H9 (cell line): Measurements from ENCODE around the gene EHD2. TPM values are rescaled to one million over a fixed set of nuclear protein-coding genes. Genes with fewer than 3 reads are reported as not detected.

Experiments used
- DNase-seq: peaks from one replicate; pipeline ENCODE4 v3.0.0-alpha.2; 2017
- H2AFZ ChIP-seq: one replicate; pipeline ENCODE4 v1.6.1; 2013; ENCODE audit warnings: mild to moderate bottlenecking, low read length, control low read depth, moderate library complexity
- H2AK5ac ChIP-seq: 2 replicates; pipeline ENCODE4 v1.6.1; 2013; ENCODE audit warnings: low read length, control low read depth, mixed read lengths; ENCODE audit not compliant: insufficient read length
- H2BK120ac ChIP-seq: one replicate; pipeline ENCODE4 v1.6.1; 2013; ENCODE audit warnings: low read depth, mild to moderate bottlenecking, low read length, control low read depth, inconsistent platforms; ENCODE audit not compliant: poor library complexity, severe bottlenecking
- H2BK12ac ChIP-seq: 2 replicates; pipeline ENCODE4 v1.6.1; 2013; ENCODE audit warnings: low read length, control low read depth, mixed read lengths, low read depth; ENCODE audit not compliant: insufficient read length
- H2BK15ac ChIP-seq: 2 replicates; pipeline ENCODE4 v1.6.1; 2013; ENCODE audit warnings: low read depth, low read length, control low read depth
- H2BK20ac ChIP-seq: one replicate; pipeline ENCODE4 v1.6.1; 2013; ENCODE audit warnings: low read depth, mild to moderate bottlenecking, low read length, control low read depth, inconsistent platforms; ENCODE audit not compliant: poor library complexity, severe bottlenecking
- H2BK5ac ChIP-seq: 2 replicates; pipeline ENCODE4 v1.6.1; 2013; ENCODE audit warnings: low read length, control low read depth, mixed read lengths; ENCODE audit not compliant: insufficient read length
- H3K14ac ChIP-seq: 2 replicates; pipeline ENCODE4 v1.6.1; 2013; ENCODE audit warnings: low read length, control low read depth; ENCODE audit not compliant: insufficient read depth
- H3K18ac ChIP-seq: 2 replicates; pipeline ENCODE4 v1.6.1; 2013; ENCODE audit warnings: low read depth, mild to moderate bottlenecking, mixed read lengths, low read length, control low read depth; ENCODE audit not compliant: insufficient read length
- H3K23ac ChIP-seq: 2 replicates; pipeline ENCODE4 v1.6.1; 2013; ENCODE audit warnings: low read length, control low read depth, mixed read lengths, low read depth; ENCODE audit not compliant: insufficient read length
- H3K23me2 ChIP-seq: 2 replicates; pipeline ENCODE4 v1.6.1; 2013; ENCODE audit warnings: low read depth, mild to moderate bottlenecking, mixed read lengths, low read length, control low read depth; ENCODE audit not compliant: insufficient read length, poor library complexity, severe bottlenecking
- H3K27ac ChIP-seq: 2 replicates; pipeline ENCODE4 v1.5.1; 2013; ENCODE audit warnings: low read length, control low read depth, mixed read lengths, low read depth; ENCODE audit not compliant: insufficient read length
- H3K27me3 ChIP-seq: 2 replicates; pipeline ENCODE4 v1.6.1; 2013; ENCODE audit warnings: low read length, control low read depth, inconsistent platforms; ENCODE audit not compliant: insufficient read depth
- H3K4ac ChIP-seq: 2 replicates; pipeline ENCODE4 v1.6.1; 2013; ENCODE audit warnings: low read depth, mild to moderate bottlenecking, control low read depth, inconsistent platforms, low read length, moderate library complexity
- H3K4me1 ChIP-seq: 2 replicates; pipeline ENCODE4 v1.6.1; 2013; ENCODE audit warnings: low read length, control low read depth, inconsistent platforms; ENCODE audit not compliant: insufficient read depth
- H3K4me2 ChIP-seq: 2 replicates; pipeline ENCODE4 v1.6.1; 2013; ENCODE audit warnings: low read length, control low read depth, mixed read lengths; ENCODE audit not compliant: insufficient read length, insufficient read depth
- H3K56ac ChIP-seq: 2 replicates; pipeline ENCODE4 v1.6.1; 2013; ENCODE audit warnings: low read depth, mild to moderate bottlenecking, mixed read lengths, low read length, control low read depth; ENCODE audit not compliant: insufficient read length
- H3K79me1 ChIP-seq: 2 replicates; pipeline ENCODE4 v1.6.1; 2013; ENCODE audit warnings: low read depth, mild to moderate bottlenecking, moderate library complexity, low read length, control low read depth, inconsistent platforms; ENCODE audit not compliant: insufficient read depth, poor library complexity, severe bottlenecking
- H3K79me2 ChIP-seq: 2 replicates; pipeline ENCODE4 v1.6.1; 2013; ENCODE audit warnings: low read length, control low read depth, inconsistent platforms; ENCODE audit not compliant: insufficient read depth
- H3K9ac ChIP-seq: 2 replicates; pipeline ENCODE4 v1.6.1; 2013; ENCODE audit warnings: low read length, control low read depth, mixed read lengths; ENCODE audit not compliant: insufficient read length; ENCODE audit errors: extremely low read depth
- H3K9me3 ChIP-seq: one replicate; pipeline ENCODE4 v1.6.1; 2013; ENCODE audit warnings: low read depth, low read length, inconsistent platforms; ENCODE audit not compliant: control insufficient read depth
- H3T11ph ChIP-seq: one replicate; pipeline ENCODE4 v1.6.1; 2013; ENCODE audit warnings: mild to moderate bottlenecking, low read length, control low read depth, inconsistent platforms
- H4K20me1 ChIP-seq: one replicate; pipeline ENCODE4 v1.6.1; 2013; ENCODE audit not compliant: control insufficient read depth, insufficient read length, insufficient read depth
- H4K5ac ChIP-seq: 2 replicates; pipeline ENCODE4 v1.6.1; 2013; ENCODE audit warnings: low read depth, mild to moderate bottlenecking, mixed read lengths, low read length, control low read depth; ENCODE audit not compliant: insufficient read length
- H4K8ac ChIP-seq: replicated peaks from 2 replicates; pipeline ENCODE4 v1.6.1; 2013; ENCODE audit warnings: low read length, control low read depth, mixed read lengths, low read depth; ENCODE audit not compliant: insufficient read length
- H4K91ac ChIP-seq: 2 replicates; pipeline ENCODE4 v1.6.1; 2013; ENCODE audit warnings: low read depth, mild to moderate bottlenecking, moderate library complexity, mixed read lengths, low read length, control low read depth; ENCODE audit not compliant: insufficient read length
- H3K27ac Mint-ChIP-seq, 3 experiments: 2 replicates in 2 of 3; 3 replicates in 1 of 3; pipeline ENCODE4 v1.8.0; 2020 to 2021; ENCODE audit warnings: mixed read lengths in 3 of 3, mild to moderate bottlenecking in 1 of 3, moderate library complexity in 1 of 3
- H3K27me3 Mint-ChIP-seq: 2 replicates; pipeline ENCODE4 v1.8.0; 2021; ENCODE audit warnings: low read depth, mild to moderate bottlenecking, moderate library complexity, mixed read lengths
- H3K36me3 Mint-ChIP-seq, 3 experiments: 2 replicates in 2 of 3; 3 replicates in 1 of 3; pipeline ENCODE4 v1.8.0; 2020 to 2021; ENCODE audit warnings: low read depth in 3 of 3, mixed read lengths in 3 of 3; ENCODE audit not compliant: insufficient read depth in 1 of 3
- H3K4me1 Mint-ChIP-seq, 2 experiments: 2 replicates each; pipeline ENCODE4 v1.8.0; 2020; ENCODE audit warnings: mixed read lengths in 2 of 2
- H3K4me3 Mint-ChIP-seq, 2 experiments: 2 replicates in 1 of 2; 3 replicates in 1 of 2; pipeline ENCODE4 v1.8.0; 2020 to 2021; ENCODE audit warnings: mild to moderate bottlenecking in 2 of 2, mixed read lengths in 2 of 2, moderate library complexity in 1 of 2
- H3K9me3 Mint-ChIP-seq, 2 experiments: 2 replicates in 1 of 2; 3 replicates in 1 of 2; pipeline ENCODE4 v1.8.0; 2020; ENCODE audit warnings: mild to moderate bottlenecking in 2 of 2, mixed read lengths in 2 of 2, moderate library complexity in 1 of 2
- WGBS: extraction: QIAGEN DNeasy Blood & Tissue Kit; methylation state at CpG from one replicate; pipeline ENCODE4 v1.1.7; 2013; ENCODE audit warnings: missing lambda C conversion rate, low lambda C conversion rate, mixed read lengths; ENCODE audit not compliant: insufficient read length; ENCODE audit errors: extremely low coverage; 5-methylcytosine and 5-hydroxymethylcytosine counted together
- total RNA-seq: library from RNA; stranded (reverse); gene quantifications from 2 replicates; pipeline ENCODE4 v1.2.1, GENCODE V29; 2021
- TF ChIP-seq, protein P1 (sequence below): fragments of 200-600 bp; sonication (generic); conservative IDR thresholded peaks from 3 replicates; pipeline ENCODE4 v1.8.0; 2021; ENCODE audit warnings: antibody characterized with exemption, mild to moderate bottlenecking

EHD2 gene
- total RNA-seq, 1 experiment from 2014 or later: 19.7 TPM

DNA sequence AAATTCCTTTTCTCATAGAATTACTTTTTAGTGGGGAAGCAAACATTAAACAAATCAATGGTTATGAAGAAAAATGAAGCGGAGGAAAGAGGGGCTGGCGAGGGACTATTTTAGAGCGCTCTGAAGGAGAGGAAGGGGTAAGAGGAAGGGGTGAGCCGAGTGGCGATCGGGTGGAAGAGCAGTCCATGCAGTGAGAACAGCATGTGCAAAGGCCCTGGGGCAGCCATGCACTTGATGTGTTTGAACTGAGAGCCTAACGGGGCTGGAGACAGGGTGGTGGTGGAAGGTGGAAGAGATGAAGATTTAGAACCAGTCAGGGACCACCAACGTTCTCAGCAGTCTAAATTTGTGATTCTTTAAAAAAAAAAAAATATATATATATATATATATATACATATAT, 17.7 kb downstream of the EHD2 start:
- H2BK15ac ChIP-seq: no peak overlapping the region
- peaks cover 6% of the 10 kb centered on the region for H3K23me2 ChIP-seq
- H4K91ac ChIP-seq: no peak overlapping the region
- H3K79me2 ChIP-seq: no peaks in the 10 kb centered on the region
- no peak overlapping the region for H2BK20ac ChIP-seq
- H3K18ac ChIP-seq: no peak overlapping the region
- H4K5ac ChIP-seq: no peak overlapping the region
- no peak overlapping the region for H3K14ac ChIP-seq
- H3K4me2 ChIP-seq: no peak overlapping the region
- no peak overlapping the region for H2BK120ac ChIP-seq
- H3K23ac ChIP-seq: no peak overlapping the region
- no peaks in the 10 kb centered on the region for H3K79me1 ChIP-seq
- no peaks in the 10 kb centered on the region; a peak in 1 of 5 replicates for H3K9me3 Mint-ChIP-seq
- H2AFZ ChIP-seq: no peak overlapping the region
- no peak overlapping the region for H2AK5ac ChIP-seq
- H4K20me1 ChIP-seq: no peaks in the 10 kb centered on the region
- no peak overlapping the region for H4K8ac ChIP-seq
- WGBS: no CpG with 5 or more reads among the region's 8 CpGs
- no peak overlapping the region for H3K9ac ChIP-seq
- H3K4ac ChIP-seq: no peak overlapping the region
- peaks cover 4% of the 10 kb centered on the region; the same call in 1 of the 2 replicates for H3K4me1 ChIP-seq
- peak overlapping the region in 1 of 2 experiments; percentile 55; a peak in 1 of 5 replicates for H3K4me3 Mint-ChIP-seq
- H2BK5ac ChIP-seq: no peak overlapping the region
- DNase-seq: no peak
- no peak overlapping the region for H3K56ac ChIP-seq
- TF ChIP-seq, protein P1, sequence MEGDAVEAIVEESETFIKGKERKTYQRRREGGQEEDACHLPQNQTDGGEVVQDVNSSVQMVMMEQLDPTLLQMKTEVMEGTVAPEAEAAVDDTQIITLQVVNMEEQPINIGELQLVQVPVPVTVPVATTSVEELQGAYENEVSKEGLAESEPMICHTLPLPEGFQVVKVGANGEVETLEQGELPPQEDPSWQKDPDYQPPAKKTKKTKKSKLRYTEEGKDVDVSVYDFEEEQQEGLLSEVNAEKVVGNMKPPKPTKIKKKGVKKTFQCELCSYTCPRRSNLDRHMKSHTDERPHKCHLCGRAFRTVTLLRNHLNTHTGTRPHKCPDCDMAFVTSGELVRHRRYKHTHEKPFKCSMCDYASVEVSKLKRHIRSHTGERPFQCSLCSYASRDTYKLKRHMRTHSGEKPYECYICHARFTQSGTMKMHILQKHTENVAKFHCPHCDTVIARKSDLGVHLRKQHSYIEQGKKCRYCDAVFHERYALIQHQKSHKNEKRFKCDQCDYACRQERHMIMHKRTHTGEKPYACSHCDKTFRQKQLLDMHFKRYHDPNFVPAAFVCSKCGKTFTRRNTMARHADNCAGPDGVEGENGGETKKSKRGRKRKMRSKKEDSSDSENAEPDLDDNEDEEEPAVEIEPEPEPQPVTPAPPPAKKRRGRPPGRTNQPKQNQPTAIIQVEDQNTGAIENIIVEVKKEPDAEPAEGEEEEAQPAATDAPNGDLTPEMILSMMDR: no peak
- H3K4me1 Mint-ChIP-seq: peaks cover 11 to 13% of the 10 kb centered on the region in 2 experiments
- H2BK12ac ChIP-seq: no peak overlapping the region
- H3K27ac Mint-ChIP-seq: no peak overlapping the region
- H3K27me3 ChIP-seq: no peaks in the 10 kb centered on the region
- H3K27ac ChIP-seq: no peak overlapping the region
- no peaks in the 10 kb centered on the region; the same call in 1 of the 2 replicates for H3K27me3 Mint-ChIP-seq
- H3K36me3 Mint-ChIP-seq: peaks cover 0 to 14% (median 10%) of the 10 kb centered on the region in 3 experiments; a peak in 6 of 7 replicates
- H3K9me3 ChIP-seq: no peaks in the 10 kb centered on the region
- no peak overlapping the region for H3T11ph ChIP-seq
